Stimulated activated CD8-positive, alpha-beta memory T cell treated with anti-CD3 and anti-CD28 coated beads, Interleukin-4, amount 100 ng/mL, for 1 hour (primary cell): ENCODE data around the gene LAD1.

Experiments
- DNase-seq, 2 donors: peaks; one replicate each; pipeline ENCODE4 v3.0.0-alpha.2; 2020; ENCODE audit warnings: low read depth in 2 of 2, low spot score in 1 of 2

Gene LAD1

DNA sequence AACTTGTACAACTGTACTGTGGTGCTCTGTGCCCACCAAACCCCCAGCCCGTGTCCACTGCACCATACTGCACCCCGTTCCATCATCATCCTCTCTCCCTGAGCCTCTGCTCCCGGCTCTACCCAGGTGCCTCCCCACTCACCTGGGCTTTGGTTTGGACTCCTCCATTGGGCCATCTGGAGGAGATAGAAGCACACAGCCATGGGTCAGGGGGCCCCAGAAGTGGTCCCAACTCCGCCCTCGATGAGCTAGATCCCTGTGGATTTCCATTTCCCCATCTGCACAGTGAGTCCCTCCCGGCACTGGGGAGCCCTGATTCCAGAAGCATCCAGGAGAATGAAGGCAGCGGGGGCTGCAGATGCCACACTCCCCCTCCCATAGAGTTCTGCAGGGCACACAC is 32.4 kb downstream of the LAD1 start:
- no peak for DNase-seq

DNA sequence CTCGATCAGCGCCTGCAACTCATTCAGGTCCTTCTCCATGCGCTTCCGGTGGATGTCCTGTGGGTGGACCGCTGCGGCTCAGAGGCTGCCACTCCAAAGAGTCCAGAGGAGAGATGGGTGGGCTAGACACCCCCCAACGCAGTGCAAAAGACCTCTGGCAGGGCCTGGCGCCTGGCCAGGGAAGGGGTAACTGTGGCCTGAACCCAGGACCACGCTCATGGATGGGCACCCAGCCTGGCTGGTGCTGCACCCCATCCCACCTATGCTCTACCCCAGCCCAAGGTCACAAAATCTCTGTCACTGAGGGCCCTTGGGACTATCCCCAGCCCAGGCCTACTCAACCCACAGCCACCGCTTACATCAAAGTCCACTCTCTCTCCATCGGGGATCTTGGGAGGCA is 33.9 kb downstream of the LAD1 start:
- no peak for DNase-seq

DNA sequence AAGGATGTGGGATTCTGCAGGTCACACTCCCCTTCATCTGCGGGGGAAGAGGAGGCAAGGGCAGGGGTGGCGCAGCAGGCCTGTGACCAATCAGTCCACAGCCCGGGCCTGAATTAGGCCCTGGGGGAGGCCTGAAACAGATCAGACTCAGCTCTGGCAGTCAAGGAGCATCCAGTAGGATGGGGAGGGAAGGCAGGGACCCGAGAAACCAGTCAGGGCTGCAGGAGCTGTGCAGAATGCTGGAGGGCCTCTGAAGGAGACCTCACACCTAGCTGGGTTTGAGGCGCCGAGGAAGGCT is 34.4 kb downstream of the LAD1 start:
- DNase-seq = no peak

DNA sequence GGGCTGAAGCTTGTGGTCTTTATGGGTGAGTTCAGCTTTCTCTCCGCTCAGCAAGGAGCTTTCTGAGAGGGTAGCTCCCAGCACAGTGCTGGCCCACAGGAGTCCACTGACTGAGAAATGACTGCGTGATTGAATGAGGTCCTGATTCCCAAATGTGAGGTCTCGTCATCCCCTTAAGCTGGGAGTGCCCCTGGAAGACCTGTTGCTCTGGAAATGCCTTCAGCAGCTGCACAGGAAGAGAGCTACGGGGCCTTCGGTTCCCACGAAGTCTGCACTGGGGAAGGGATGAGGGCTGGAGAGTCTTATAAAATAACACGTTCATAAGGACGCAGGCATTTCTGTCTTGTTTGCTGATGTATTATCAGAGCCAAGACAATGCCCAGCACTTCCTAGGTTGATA is 35.7 kb downstream of the LAD1 start:
- no peak for DNase-seq

DNA sequence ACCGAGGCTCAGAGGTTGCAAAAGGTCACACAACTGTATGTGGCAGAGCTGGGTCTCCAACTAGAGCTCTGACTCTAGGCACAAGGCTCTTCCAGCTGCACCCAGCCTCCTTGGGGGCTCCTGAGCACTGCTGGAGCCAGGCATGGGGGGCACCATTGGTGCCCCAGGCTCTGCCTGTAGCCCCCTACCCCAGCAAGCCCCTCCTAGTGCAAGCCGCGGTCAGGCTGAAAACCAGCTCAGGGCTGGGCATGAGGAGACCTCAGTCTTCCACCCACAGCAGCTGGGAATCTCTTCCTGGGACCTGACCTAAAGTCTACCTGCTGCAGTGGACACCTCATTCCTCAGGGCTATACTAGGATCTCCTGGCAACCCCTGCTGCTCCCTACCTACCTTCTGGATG is 36.2 kb downstream of the LAD1 start:
- no peak for DNase-seq

DNA sequence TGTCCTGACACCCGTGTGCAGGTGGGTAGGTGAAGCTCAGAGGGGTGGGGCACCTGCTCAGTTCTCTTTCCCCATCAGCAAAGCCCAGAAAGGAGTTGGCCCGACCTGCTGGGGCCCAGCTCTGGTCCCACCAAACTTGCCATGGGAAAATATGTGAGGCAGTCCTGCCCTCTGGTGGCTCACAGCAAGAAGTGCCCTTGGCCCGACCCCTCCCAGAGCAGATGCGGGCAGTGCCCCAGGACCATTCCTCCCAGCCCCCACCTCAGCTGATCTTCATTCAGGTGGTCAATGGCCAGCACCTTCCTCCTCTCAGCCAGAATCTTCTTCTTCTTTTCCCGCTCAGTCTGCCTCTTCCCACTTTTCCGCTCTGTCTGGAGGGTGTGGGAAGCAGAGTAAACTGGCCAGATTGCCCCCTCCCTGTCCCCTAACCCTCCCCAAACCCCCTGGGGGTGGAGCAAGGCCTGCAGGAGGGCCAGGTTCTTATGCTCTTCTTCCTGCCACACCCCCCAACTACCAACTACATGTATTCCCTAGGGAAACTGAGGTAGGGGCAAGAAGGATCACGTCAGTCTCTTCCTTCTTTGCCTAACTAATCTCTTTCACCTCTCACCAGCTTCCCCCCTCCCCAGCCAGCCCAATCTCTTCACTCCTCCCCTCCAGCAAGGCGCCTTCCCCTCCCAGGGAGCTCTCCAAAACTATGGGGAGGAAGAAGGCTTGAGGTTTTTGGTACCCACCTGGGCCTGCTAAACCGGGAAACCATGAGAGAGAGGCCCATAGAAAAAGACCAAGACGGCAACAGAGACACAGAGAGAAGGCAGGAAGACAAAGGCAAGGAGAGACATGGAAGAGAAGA is 37.2 kb downstream of the LAD1 start:
- DNase-seq = no peak

DNA sequence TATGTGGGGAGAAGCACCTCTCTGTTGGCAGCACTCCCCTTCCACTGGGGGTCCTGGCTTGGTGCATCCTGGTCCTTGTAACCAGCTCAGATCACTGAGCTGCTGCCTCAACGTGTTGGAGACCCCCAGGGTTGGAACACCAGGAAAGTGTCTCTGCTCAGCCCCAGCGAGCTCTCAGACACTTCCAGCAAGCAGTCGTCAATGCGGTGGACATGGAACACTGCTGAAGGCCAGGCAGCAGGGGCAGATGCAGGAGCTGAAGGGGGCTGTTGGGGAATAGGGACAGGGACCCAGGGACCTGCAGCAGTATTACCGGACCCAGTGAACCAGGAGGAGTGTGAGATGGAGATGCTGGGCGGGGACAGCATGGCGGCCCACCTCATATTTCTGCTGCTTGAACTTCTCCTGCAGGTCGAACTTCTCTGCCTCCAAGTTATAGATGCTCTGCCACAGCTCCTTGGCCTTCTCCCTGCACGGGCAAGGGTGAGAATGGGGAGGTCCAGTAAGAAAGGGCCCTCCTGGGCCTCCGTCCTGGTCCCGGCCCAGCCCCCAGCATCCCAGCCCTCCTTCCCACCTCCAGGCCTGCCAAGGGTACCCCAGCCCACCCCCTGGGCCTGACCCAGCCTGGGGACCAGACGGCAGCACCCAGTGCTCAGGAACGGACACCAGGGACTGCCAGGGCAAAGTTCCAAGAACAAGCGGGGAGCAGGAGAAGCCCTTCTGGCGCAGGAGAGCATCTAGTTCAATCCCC is 38.0 kb downstream of the LAD1 start:
- no peak for DNase-seq

DNA sequence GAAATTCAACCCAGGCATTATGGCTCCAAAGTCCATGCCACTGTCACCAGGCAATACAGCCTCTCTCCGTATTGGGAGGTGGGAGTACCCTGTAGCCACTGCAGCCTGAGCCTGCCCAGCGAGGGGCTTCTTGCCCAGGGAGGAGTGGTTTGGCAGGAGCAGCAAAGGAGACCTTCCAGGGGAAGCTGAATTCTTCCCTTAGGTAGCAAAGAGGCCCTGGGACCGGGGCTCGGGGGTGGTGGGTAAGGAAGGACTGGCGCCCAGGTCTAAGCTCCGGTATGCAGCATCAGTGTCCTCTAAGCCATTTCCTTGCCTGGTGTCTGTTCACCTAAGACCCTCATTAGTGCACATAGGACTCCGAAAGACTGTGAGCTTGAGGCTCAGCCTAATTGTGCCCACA is 38.6 kb downstream of the LAD1 start:
- DNase-seq = no peak

DNA sequence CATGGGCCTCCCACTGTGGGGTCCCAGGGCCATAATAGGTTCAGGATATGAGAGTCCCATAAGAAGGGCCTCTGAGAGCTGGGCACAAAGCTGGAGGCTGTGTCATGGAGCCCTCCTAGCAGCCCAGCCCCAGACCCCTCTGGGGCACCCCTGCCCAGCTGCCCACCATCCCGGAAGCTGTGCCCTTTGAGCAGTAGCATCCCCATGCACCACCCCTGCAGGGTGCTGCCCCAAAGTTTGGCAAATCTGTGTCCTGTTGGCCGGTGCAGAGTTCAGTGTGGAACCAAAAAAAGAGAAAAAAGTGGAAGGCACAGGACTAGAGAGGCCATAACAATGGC is 39.3 kb downstream of the LAD1 start:
- no peak for DNase-seq

DNA sequence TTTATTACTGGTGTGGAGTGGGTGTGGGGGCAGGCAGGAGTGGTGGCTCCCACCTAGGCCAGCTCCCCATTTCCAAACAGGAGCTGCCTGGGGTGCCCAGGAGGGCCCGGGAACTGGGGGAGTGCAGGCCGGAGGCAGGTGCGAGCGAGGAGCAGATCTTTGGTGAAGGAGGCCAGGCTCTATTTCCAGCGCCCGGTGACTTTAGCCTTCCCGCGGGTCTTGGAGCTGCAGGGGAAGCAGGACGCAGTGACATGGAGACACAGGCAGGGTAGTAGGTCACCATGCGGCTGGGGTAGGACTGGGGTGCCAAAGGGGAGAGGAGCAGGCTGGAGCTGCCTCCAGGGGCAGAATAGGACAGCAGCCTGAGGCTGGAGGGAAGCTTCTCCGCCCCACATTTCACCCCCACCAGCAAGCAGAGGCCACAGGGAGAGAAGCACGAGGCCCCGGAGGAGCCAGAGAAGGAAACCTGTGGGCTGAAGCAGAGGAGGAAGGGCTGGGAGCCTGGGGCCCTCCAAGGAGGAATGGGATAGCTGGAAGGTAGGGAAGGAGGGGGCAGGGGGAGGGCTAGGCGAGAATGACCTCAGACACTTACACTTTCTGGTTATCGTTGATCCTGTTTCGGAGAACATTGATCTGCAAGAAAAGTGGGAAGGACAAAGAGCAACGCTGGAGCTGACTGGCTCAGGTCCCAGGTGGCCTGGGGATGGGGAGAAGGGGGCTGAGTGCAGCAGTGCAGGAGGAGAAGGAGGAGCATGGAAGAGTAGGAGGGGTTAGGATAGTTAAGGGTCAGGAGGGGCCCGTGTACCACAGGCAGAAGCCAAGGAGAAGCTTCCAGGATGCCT is 39.9 kb downstream of the LAD1 start:
- DNase-seq = no peak

DNA sequence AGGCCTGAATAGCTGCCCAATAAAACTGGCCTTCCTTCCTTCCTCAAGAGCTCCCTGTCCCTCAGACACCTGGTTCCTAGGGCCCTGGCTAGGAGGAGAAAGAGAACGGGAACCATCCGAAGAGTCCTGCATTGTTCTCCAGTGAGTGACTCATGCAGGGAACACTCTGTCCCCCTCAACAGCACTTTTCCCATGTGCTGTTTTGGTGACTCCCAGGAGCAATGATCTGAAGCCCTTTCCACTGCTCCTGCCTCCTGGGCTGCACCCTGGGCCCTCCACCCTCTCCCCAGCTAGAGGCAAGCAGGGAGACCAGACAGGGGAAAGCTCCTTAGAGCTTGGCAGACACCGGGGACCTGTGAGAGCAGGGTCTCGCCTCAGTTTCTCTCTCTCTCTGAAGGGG is 40.5 kb downstream of the LAD1 start:
- no peak for DNase-seq

DNA sequence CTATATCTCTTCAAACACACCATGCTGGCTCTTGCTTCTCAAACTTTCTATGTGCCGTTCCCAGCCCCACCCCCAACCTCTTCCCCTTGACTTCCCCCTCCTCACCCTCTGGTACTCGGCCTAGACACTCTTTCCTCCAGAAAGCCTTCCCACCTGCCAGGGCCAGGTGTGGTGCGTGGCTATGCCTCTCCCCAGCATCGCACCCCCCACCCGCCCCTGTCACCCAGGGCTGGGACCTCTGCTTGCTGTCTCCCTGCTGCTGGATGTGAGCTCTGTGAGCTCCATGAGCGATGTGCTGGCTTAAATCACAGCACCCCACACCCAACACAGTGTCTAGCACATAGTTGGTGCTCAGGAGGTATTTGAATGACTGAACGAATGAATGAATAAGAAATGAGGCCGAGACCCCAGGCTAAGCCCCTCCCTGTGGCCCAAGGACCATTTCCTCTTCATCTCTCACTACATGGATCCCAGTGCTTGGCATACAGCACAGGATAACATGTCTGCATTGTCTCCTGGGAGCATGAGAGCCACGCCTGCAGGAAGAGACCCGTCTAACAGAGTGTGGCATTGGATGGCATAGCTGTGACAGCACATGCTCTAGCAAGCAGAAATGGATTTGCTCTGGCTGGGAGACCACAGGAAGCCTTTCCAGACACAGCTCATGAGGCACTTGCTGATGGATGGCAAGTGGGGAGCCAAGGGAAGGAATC is 41.3 kb downstream of the LAD1 start:
- DNase-seq = no peak

DNA sequence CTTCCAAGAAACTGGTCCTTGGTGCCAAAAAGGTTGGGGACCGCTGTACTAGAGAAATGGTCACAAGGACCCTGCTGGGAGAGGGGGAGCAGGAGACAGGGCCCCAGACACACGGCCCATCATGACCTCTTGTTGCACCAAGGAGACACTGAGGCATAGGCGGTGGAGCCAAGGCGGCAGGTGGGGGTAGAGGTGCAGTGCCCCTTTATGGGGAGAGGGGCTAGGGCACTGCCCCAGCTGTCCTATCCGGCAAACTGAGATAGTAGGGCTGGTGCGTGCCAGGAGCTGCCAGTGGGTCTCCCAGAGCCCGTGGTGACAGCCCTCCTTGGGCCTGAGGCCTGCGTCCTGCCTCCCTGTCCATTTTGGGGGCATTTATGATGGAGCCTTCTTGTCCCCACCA is 41.9 kb downstream of the LAD1 start:
- DNase-seq = no peak

DNA sequence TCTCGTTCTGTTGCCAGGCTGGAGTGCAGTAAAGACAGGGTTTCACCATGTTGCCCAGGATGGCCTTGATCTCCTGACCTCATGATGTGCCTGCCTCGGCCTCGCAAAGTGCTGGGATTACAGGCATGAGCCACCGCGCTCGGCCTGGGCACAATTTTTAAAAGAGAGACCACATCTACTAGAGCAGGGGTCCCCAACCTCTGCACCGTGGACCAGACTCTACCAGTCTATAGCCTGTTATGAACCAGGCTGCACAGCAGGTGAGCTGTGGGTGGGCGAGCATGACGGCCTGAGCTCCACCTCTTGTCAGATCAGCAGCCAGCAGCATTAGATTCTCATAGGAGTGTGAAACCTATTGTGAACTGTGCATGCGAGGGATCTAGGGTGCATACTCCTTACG is 42.4 kb downstream of the LAD1 start:
- no peak for DNase-seq

DNA sequence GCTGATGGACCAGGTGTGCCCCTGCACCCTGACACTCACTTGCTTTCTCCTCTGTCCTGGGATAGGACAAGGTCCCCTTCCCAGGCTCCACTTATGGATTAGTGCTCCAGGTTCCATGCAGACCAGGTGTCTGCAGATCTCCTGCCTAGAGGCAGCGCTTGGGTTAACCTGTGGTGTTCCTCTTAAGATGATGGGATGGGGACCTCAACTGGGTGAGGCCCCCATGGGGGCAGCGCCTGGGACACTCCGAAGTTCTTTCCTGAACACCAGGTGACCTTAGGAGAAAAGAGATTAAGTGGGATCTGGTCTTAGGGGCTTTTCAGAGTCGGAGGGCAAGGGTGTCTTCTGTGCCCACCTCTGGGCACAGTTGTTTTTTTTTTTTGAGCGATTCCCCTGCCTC is 42.9 kb downstream of the LAD1 start:
- DNase-seq = no peak

DNA sequence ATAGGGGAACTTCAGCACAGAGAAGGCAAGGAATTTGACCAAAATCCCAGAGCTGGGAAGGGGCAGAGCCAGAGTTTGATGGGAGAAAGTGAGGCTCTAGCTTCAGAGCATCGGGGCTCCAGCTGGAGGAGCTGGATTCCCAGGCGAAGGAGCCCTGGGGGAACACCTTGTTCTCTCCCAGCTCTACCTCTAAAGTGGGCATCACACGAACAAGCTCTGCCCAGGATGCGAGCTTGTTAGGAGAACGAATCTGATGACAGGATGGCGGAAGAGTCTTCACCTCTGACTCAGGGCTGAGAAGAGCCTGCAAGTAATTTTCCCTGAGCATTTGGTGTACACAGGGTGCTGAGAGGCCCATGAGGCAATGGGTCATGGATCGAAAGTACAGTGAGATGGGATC is 43.7 kb downstream of the LAD1 start:
- DNase-seq = no peak

DNA sequence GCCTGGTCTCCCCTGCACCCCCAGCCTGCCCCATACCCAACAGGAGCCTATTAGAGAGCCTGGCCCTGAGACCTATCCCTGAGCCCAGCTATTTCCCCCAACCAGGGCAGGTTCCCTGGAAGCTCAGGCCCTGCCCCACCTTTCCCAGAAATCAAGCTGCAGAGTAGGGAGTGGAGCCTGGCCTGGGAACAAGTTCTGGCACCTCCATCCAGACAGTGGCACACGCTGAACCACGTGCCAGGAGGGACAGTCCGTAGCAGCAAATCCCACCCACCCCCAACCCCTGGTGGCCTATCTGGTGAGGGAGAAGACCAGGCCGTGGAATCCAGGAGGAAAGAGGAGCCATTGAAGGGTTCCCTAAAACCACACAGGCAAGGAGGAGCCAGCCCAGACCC is 44.2 kb downstream of the LAD1 start:
- DNase-seq = no peak

DNA sequence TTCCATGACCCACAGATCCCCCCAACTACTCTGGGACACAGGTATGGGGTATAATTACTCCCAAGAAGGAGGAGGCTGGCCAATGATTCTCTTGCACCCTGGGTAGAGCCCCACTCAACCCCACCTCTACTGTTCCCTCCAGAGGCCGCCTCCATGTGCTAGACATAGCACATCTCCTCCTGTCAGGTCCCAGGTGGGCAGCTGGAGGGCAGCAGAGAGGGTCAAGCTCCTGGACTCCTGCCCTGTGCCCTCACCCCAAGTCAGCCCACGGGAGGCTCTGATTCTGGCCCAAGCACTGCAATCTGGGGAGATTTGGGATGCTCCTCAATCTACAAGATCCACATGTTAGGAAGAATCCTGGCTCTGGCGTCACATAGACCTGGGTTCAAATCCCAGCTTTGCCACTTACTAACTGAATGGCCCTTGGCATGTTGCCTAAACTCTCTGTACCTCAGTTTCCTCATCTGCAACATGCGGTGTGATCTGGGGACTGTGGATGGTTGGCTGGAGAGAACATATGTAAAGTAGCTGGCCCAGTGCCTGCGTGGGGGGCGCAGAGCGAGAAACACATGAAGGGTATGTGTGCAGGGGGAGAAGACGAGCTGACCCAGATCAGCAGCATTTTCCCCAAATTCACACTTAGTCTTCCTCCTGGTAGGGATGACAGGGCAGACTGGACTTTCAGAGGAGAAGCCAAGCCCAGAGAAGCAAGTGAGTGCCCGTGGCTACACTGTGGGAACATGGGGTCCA is 44.8 kb downstream of the LAD1 start:
- DNase-seq = no peak

DNA sequence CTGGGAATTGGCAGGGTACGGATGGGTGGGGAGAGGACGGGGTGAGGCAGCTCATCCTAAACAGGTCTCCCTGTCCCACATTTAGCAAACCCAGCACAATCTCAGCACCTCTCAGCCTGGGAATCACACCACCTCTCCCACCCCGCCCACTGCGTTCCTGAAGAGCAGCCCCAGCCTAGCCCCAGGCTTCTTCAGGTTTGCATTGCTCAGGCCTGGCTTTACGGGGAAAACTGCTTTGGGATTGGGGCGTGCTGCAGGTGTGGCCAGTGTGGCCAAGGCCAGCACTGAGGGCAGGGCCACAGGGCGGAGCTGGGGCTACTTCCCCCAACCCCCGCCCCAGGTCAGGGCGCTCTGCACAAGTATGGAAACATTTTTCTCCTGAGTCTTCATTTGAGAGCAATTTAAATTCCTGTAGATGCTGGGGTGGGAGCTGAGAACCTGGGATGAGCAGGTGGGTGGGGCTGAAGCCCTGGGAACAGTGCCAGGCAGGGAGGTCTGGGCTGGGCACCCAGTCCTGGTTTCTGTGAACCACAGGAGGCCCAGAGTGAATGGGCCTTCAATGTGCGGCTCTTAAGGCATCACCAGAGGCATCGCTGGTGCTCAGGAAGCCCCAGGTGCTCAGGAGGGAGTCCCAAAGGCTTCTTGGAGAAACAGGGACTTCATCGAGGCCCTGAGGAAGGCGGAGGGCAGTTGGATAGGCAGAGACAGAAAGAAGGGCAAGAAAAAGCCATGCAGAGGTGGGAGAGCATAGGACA is 45.8 kb downstream of the LAD1 start:
- DNase-seq = no peak

DNA sequence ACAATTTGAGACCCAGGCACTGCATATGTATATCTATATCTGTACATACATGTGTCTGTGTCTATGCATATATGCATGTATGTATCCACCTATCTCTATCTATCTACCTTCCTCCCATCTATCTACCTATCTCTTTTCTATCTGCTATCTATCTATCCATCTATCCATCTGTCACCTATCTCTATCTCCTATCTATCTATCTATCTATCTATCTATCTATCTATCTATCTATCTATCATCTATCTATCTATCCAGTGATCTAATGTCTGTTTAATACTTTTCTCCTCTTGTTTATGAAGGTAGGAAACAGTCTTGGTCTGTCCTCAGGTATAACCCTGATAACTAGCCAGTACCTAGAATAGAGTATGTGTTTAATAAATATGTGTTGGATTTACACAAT is 47.5 kb downstream of the LAD1 start:
- no peak for DNase-seq
